HEK293 (cell line): ENCODE data around the gene ZNF394.

Experiments
- ATF2 ChIP-seq: fragments of 450-650 bp; formaldehyde crosslinking; IDR thresholded peaks from 2 replicates; pipeline ENCODE4 v1.5.1; 2016; ENCODE audit warnings: missing biosample characterization, missing genetic modification characterization, low read depth
- KLF10 ChIP-seq: fragments of 450-650 bp; IDR thresholded peaks from 2 replicates; pipeline ENCODE4 v1.5.1; 2018; ENCODE audit warnings: missing biosample characterization, mild to moderate bottlenecking, missing genetic modification characterization
- KLF9 ChIP-seq: fragments of 450-650 bp; formaldehyde crosslinking; IDR thresholded peaks from 2 replicates; pipeline ENCODE4 v1.5.1; 2016; ENCODE audit warnings: missing biosample characterization, missing genetic modification characterization, low read depth
- MYNN ChIP-seq: fragments of 450-650 bp; formaldehyde crosslinking; IDR thresholded peaks from 2 replicates; pipeline ENCODE4 v1.5.1; 2016; ENCODE audit warnings: missing biosample characterization, missing genetic modification characterization, borderline replicate concordance
- PBX3 ChIP-seq: sonication (generic); formaldehyde crosslinking; IDR thresholded peaks from 2 replicates; pipeline ENCODE4 v1.8.1; 2022; ENCODE audit warnings: mild to moderate bottlenecking, moderate library complexity, missing genetic modification reagents
- SCRT2 ChIP-seq: fragments of 450-650 bp; formaldehyde crosslinking; IDR thresholded peaks from 2 replicates; pipeline ENCODE4 v1.5.1; 2016; ENCODE audit warnings: missing biosample characterization, missing genetic modification characterization
- YY1 ChIP-seq: fragments of 450-650 bp; formaldehyde crosslinking; IDR thresholded peaks from 2 replicates; pipeline ENCODE4 v1.5.1; 2018; ENCODE audit warnings: missing biosample characterization, missing genetic modification characterization
- ZBTB10 ChIP-seq: fragments of 450-650 bp; formaldehyde crosslinking; IDR thresholded peaks from 2 replicates; pipeline ENCODE4 v1.5.1; 2016; ENCODE audit warnings: missing biosample characterization, missing genetic modification characterization
- ZBTB20 ChIP-seq: fragments of 450-650 bp; formaldehyde crosslinking; IDR thresholded peaks from 2 replicates; pipeline ENCODE4 v1.5.1; 2016; ENCODE audit warnings: missing biosample characterization, missing genetic modification characterization
- ZBTB7A ChIP-seq: fragments of 450-650 bp; formaldehyde crosslinking; IDR thresholded peaks from 2 replicates; pipeline ENCODE4 v1.5.1; 2016; ENCODE audit warnings: low read depth, missing biosample characterization, missing genetic modification characterization
- ZFP69B ChIP-seq: fragments of 450-650 bp; formaldehyde crosslinking; IDR thresholded peaks from 2 replicates; pipeline ENCODE4 v1.5.1; 2016; ENCODE audit warnings: missing biosample characterization, missing genetic modification characterization
- ZNF169 ChIP-seq: fragments of 450-650 bp; formaldehyde crosslinking; IDR thresholded peaks from 2 replicates; pipeline ENCODE4 v1.5.1; 2016; ENCODE audit warnings: missing biosample characterization, missing genetic modification characterization
- ZNF174 ChIP-seq: fragments of 450-650 bp; formaldehyde crosslinking; IDR thresholded peaks from 2 replicates; pipeline ENCODE4 v1.5.0; 2017; ENCODE audit warnings: missing biosample characterization, mild to moderate bottlenecking, missing genetic modification characterization
- ZNF223 ChIP-seq: fragments of 450-650 bp; formaldehyde crosslinking; IDR thresholded peaks from 2 replicates; pipeline ENCODE4 v1.5.1; 2016; ENCODE audit warnings: missing biosample characterization, missing genetic modification characterization
- ZNF248 ChIP-seq: fragments of 450-650 bp; formaldehyde crosslinking; IDR thresholded peaks from 2 replicates; pipeline ENCODE4 v1.5.1; 2017; ENCODE audit warnings: missing biosample characterization, missing genetic modification characterization
- ZNF266 ChIP-seq: fragments of 450-650 bp; formaldehyde crosslinking; IDR thresholded peaks from 2 replicates; pipeline ENCODE4 v1.5.1; 2016; ENCODE audit warnings: missing biosample characterization, missing genetic modification characterization, low read depth
- ZNF292 ChIP-seq: fragments of 450-650 bp; formaldehyde crosslinking; IDR thresholded peaks from 2 replicates; pipeline ENCODE4 v1.5.1; 2016; ENCODE audit warnings: low read depth, missing biosample characterization, missing genetic modification characterization, borderline replicate concordance
- ZNF335 ChIP-seq: fragments of 450-650 bp; formaldehyde crosslinking; conservative IDR thresholded peaks from 2 replicates; pipeline ENCODE4 v1.5.1; 2016; ENCODE audit warnings: missing biosample characterization, missing genetic modification characterization
- ZNF354C ChIP-seq: fragments of 450-650 bp; formaldehyde crosslinking; IDR thresholded peaks from 2 replicates; pipeline ENCODE4 v1.5.1; 2016; ENCODE audit warnings: missing biosample characterization, missing genetic modification characterization, low read depth, borderline replicate concordance
- ZNF423 ChIP-seq: fragments of 450-650 bp; formaldehyde crosslinking; IDR thresholded peaks from 2 replicates; pipeline ENCODE4 v1.5.1; 2016; ENCODE audit warnings: missing biosample characterization, missing genetic modification characterization
- ZNF558 ChIP-seq: fragments of 450-650 bp; formaldehyde crosslinking; IDR thresholded peaks from 2 replicates; pipeline ENCODE4 v1.5.1; 2016; ENCODE audit warnings: missing biosample characterization, missing genetic modification characterization
- ZNF623 ChIP-seq: fragments of 450-650 bp; formaldehyde crosslinking; IDR thresholded peaks from 2 replicates; pipeline ENCODE4 v1.5.1; 2016; ENCODE audit warnings: missing biosample characterization, missing genetic modification characterization
- ZNF629 ChIP-seq: fragments of 450-650 bp; formaldehyde crosslinking; IDR thresholded peaks from 2 replicates; pipeline ENCODE4 v1.5.1; 2017; ENCODE audit warnings: missing biosample characterization, missing genetic modification characterization
- ZNF639 ChIP-seq: fragments of 450-650 bp; formaldehyde crosslinking; IDR thresholded peaks from 2 replicates; pipeline ENCODE4 v1.5.1; 2016; ENCODE audit warnings: missing biosample characterization, missing genetic modification characterization
- ZSCAN23 ChIP-seq: fragments of 450-650 bp; formaldehyde crosslinking; IDR thresholded peaks from 2 replicates; pipeline ENCODE4 v1.5.1; 2016; ENCODE audit warnings: missing biosample characterization, missing genetic modification characterization
- TF ChIP-seq, protein P1 (sequence below): fragments of 450-650 bp; formaldehyde crosslinking; IDR thresholded peaks from 2 replicates; pipeline ENCODE4 v1.5.1; 2016; ENCODE audit warnings: missing biosample characterization, missing genetic modification characterization
- TF ChIP-seq, protein P2 (sequence below): fragments of 450-650 bp; formaldehyde crosslinking; IDR thresholded peaks from 2 replicates; pipeline ENCODE4 v1.5.1; 2017; ENCODE audit warnings: missing biosample characterization, missing genetic modification characterization

ZNF394 gene

GRCh38 chr7:99499721-99500636 lies at the start of gene ZNF394 (continued):
- peak; percentile 97 for TF ChIP-seq ZFP69B (tag by site-specific recombination)
- peak; percentile 29; the same call in 1 of the 2 replicates for TF ChIP-seq ZSCAN23 (tag by site-specific recombination)
- TF ChIP-seq, protein P1, sequence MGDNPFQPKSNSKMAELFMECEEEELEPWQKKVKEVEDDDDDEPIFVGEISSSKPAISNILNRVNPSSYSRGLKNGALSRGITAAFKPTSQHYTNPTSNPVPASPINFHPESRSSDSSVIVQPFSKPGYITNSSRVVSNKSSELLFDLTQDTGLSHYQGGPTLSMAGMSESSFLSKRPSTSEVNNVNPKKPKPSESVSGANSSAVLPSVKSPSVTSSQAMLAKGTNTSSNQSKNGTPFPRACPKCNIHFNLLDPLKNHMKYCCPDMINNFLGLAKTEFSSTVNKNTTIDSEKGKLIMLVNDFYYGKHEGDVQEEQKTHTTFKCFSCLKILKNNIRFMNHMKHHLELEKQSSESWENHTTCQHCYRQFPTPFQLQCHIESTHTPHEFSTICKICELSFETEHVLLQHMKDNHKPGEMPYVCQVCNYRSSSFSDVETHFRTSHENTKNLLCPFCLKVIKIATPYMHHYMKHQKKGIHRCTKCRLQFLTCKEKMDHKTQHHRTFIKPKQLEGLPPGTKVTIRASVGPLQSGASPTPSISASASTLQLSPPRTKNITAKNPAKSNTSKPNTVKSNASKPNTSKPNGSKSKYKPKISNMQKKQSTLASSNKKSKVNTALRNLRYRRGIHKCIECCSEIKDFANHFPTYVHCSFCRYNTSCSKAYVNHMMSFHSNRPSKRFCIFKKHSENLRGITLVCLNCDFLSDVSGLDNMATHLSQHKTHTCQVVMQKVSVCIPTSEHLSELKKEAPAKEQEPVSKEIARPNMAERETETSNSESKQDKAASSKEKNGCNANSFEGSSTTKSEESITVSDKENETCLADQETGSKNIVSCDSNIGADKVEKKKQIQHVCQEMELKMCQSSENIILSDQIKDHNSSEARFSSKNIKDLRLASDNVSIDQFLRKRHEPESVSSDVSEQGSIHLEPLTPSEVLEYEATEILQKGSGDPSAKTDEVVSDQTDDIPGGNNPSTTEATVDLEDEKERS (tag by site-specific recombination) = 0 out of 2 replicates have a peak, but pooled peaks have one; percentile 8
- peak; percentile 58; the same call in 1 of the 2 replicates for TF ChIP-seq YY1 (tag by site-specific recombination)
- TF ChIP-seq ZBTB20 (tag by site-specific recombination) = peak; percentile 73; the same call in 1 of the 2 replicates
- TF ChIP-seq, protein P2, sequence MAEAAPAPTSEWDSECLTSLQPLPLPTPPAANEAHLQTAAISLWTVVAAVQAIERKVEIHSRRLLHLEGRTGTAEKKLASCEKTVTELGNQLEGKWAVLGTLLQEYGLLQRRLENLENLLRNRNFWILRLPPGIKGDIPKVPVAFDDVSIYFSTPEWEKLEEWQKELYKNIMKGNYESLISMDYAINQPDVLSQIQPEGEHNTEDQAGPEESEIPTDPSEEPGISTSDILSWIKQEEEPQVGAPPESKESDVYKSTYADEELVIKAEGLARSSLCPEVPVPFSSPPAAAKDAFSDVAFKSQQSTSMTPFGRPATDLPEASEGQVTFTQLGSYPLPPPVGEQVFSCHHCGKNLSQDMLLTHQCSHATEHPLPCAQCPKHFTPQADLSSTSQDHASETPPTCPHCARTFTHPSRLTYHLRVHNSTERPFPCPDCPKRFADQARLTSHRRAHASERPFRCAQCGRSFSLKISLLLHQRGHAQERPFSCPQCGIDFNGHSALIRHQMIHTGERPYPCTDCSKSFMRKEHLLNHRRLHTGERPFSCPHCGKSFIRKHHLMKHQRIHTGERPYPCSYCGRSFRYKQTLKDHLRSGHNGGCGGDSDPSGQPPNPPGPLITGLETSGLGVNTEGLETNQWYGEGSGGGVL (tag by site-specific recombination) = no peak
- peak; percentile 33; the same call in 1 of the 2 replicates for TF ChIP-seq ZBTB10 (tag by site-specific recombination)
- peak; percentile 28; the same call in 1 of the 2 replicates for TF ChIP-seq KLF10 (tag by site-specific recombination)
- TF ChIP-seq MYNN (tag by site-specific recombination) = no peak
- no peak for TF ChIP-seq ZNF223 (tag by site-specific recombination)
- peak; percentile 74; the same call in 1 of the 2 replicates for TF ChIP-seq SCRT2
- TF ChIP-seq ZNF248 (tag by site-specific recombination) = no peak
- TF ChIP-seq ZNF623 (tag by site-specific recombination) = no peak
- TF ChIP-seq PBX3 (CRISPR knock-in tag) = 0 out of 2 replicates have a peak, but pooled peaks have one; percentile 42
- no peak for TF ChIP-seq ZNF174
- TF ChIP-seq ZNF292 = no peak
- peak; percentile 84 for TF ChIP-seq ZNF639 (tag by site-specific recombination)
- 0 out of 2 replicates have a peak, but pooled peaks have one; percentile 22 for TF ChIP-seq ZBTB7A (tag by site-specific recombination)
- no peak for TF ChIP-seq ZNF266
- TF ChIP-seq KLF9 = peak; percentile 24
- no peak for TF ChIP-seq ZNF354C
- TF ChIP-seq ZNF423 = no peak
- peak; percentile 100 for TF ChIP-seq ZNF629
- TF ChIP-seq ZNF335 (tag by site-specific recombination) = peak; percentile 95
- peak; percentile 40; the same call in 1 of the 2 replicates for TF ChIP-seq ATF2 (tag by site-specific recombination)
- TF ChIP-seq ZNF169 (tag by site-specific recombination) = no peak
- TF ChIP-seq ZNF558 = peak; percentile 33; the same call in 1 of the 2 replicates
